Hepatocyte (in vitro differentiated cells): ENCODE measurements around the gene KCNQ1. TPM values are rescaled to one million over a fixed set of nuclear protein-coding genes. Genes with fewer than 3 reads are reported as not detected.

ENCODE experiments used
- DNase-seq: peaks from one replicate; pipeline ENCODE4 v3.0.0-alpha.2; 2016; ENCODE audit warnings: low spot score
- H2AFZ ChIP-seq: fragments of 200-600 bp; sonication (generic); 2 replicates; pipeline ENCODE4 v1.6.0; 2016; ENCODE audit warnings: antibody characterized with exemption, mild to moderate bottlenecking
- H3K27ac ChIP-seq: fragments of 200-600 bp; sonication (generic); 2 replicates; pipeline ENCODE4 v1.5.1; 2016; ENCODE audit warnings: mild to moderate bottlenecking
- H3K27me3 ChIP-seq: fragments of 200-600 bp; sonication (generic); 2 replicates; pipeline ENCODE4 v1.6.1; 2016
- H3K36me3 ChIP-seq: fragments of 200-600 bp; sonication (generic); replicated peaks from 2 replicates; pipeline ENCODE4 v1.5.1; 2016; ENCODE audit warnings: low read depth; ENCODE audit not compliant: insufficient read depth
- H3K4me1 ChIP-seq: fragments of 200-600 bp; sonication (generic); 2 replicates; pipeline ENCODE4 v1.5.1; 2016; ENCODE audit warnings: mild to moderate bottlenecking, moderate library complexity; ENCODE audit not compliant: insufficient read depth
- H3K4me2 ChIP-seq: fragments of 200-600 bp; sonication (generic); 2 replicates; pipeline ENCODE4 v1.6.0; 2016
- H3K4me3 ChIP-seq: fragments of 200-600 bp; sonication (generic); 2 replicates; pipeline ENCODE4 v1.5.1; 2016; ENCODE audit warnings: mild to moderate bottlenecking
- H3K79me2 ChIP-seq: fragments of 200-600 bp; sonication (generic); 2 replicates; pipeline ENCODE4 v1.6.0; 2017; ENCODE audit warnings: mild to moderate bottlenecking
- H3K9me2 ChIP-seq: fragments of 200-600 bp; sonication (generic); replicated peaks from 2 replicates; pipeline ENCODE4 v1.6.0; 2017; ENCODE audit warnings: mild to moderate bottlenecking; ENCODE audit not compliant: insufficient read depth
- H3K9me3 ChIP-seq: fragments of 200-600 bp; sonication (generic); 2 replicates; pipeline ENCODE4 v1.5.1; 2016; ENCODE audit warnings: low read depth, mild to moderate bottlenecking
- H4K20me1 ChIP-seq: fragments of 200-600 bp; sonication (generic); 2 replicates; pipeline ENCODE4 v1.6.0; 2016; ENCODE audit warnings: mild to moderate bottlenecking; ENCODE audit not compliant: insufficient read depth, poor library complexity, severe bottlenecking
- EZH2 ChIP-seq: fragments of 200-600 bp; sonication (generic); IDR thresholded peaks from 2 replicates; pipeline ENCODE4 v1.6.1; 2016; ENCODE audit warnings: antibody characterized with exemption, mild to moderate bottlenecking, borderline replicate concordance
- EZH2phosphoT487 ChIP-seq: fragments of 200-600 bp; sonication (generic); IDR thresholded peaks from one replicate; pipeline ENCODE4 v1.6.1; 2018; ENCODE audit warnings: antibody characterized with exemption, mild to moderate bottlenecking, low read depth, moderate library complexity; ENCODE audit not compliant: unreplicated experiment, severe bottlenecking
- WGBS: methylation state at CpG from one replicate; pipeline ENCODE4 v1.1.6; 2016; ENCODE audit warnings: low lambda C conversion rate; ENCODE audit errors: missing lambda C conversion rate; 5-methylcytosine and 5-hydroxymethylcytosine counted together
- polyA plus RNA-seq: library from polyadenylated mRNA; unstranded; fragments of >200 nt; fragmentation: Nextera tagmentation; extraction: Ambion mirVana; gene quantifications from 2 replicates; pipeline ENCODE4 v1.2.1, GENCODE V29; 2016
- total RNA-seq: library from RNA; depleted of rRNA; stranded (reverse); fragments of >200 nt; gene quantifications from 2 replicates; pipeline ENCODE4 v1.2.3, GENCODE V29; 2014
- TF ChIP-seq, protein P1 (sequence below): fragments of 200-600 bp; sonication (generic); IDR thresholded peaks from 2 replicates; pipeline ENCODE4 v1.5.1; 2016; ENCODE audit warnings: antibody characterized with exemption, mild to moderate bottlenecking; ENCODE audit not compliant: poor library complexity

KCNQ1 gene
- total and polyA plus RNA-seq, 2 experiments from 2014 or later: 1.8 to 6.4 TPM

DNA sequence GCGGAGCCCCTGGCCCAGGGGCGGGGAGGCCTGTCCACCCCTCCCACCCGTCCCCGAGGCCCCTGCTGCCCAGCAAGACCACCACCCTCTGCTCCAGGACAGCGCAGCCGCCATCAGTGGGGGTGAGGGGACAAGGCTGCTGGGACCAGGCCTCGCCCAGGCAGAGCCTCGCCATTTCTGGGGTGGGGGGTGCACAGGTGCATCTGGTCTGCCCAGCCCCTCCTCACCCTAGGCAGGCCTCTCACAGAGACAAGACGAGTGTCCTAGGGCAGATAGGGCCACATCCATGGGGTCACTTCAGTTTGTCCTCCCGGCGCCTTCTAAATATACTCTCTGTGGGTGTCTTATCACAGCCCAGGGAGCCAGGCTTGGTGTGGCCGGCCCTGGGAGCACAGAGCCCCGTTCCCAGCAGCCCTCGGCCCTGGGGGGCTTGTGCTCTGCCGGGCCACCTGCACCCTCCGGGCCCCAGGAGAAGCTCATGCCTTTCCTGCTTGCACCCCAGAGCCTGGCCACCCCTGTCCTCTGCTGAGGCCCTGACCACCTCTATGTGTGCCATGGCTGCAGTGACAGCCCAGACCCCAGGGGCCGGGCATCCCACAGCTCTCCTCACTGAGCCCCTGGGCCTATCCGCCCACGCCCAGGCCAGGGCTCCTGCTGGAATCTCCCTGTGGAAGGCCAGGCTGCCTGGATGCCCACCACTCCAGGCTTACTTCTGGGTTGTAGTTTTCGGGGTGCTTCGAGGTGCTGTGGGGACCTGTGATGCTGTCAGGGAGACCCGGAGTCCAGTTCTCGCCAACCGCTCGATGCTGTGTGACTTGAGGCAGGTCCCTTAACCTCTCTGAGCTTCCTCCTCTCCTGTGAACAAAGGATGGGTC lies 70.8 kb downstream of the KCNQ1 start:
- H3K4me3 ChIP-seq: no peak overlapping the region
- no peak for TF ChIP-seq EZH2phosphoT487
- TF ChIP-seq, protein P1, sequence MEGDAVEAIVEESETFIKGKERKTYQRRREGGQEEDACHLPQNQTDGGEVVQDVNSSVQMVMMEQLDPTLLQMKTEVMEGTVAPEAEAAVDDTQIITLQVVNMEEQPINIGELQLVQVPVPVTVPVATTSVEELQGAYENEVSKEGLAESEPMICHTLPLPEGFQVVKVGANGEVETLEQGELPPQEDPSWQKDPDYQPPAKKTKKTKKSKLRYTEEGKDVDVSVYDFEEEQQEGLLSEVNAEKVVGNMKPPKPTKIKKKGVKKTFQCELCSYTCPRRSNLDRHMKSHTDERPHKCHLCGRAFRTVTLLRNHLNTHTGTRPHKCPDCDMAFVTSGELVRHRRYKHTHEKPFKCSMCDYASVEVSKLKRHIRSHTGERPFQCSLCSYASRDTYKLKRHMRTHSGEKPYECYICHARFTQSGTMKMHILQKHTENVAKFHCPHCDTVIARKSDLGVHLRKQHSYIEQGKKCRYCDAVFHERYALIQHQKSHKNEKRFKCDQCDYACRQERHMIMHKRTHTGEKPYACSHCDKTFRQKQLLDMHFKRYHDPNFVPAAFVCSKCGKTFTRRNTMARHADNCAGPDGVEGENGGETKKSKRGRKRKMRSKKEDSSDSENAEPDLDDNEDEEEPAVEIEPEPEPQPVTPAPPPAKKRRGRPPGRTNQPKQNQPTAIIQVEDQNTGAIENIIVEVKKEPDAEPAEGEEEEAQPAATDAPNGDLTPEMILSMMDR: no peak
- TF ChIP-seq EZH2: no peak
- WGBS: 95% methylated on average over 23 of the region's 25 CpGs

DNA sequence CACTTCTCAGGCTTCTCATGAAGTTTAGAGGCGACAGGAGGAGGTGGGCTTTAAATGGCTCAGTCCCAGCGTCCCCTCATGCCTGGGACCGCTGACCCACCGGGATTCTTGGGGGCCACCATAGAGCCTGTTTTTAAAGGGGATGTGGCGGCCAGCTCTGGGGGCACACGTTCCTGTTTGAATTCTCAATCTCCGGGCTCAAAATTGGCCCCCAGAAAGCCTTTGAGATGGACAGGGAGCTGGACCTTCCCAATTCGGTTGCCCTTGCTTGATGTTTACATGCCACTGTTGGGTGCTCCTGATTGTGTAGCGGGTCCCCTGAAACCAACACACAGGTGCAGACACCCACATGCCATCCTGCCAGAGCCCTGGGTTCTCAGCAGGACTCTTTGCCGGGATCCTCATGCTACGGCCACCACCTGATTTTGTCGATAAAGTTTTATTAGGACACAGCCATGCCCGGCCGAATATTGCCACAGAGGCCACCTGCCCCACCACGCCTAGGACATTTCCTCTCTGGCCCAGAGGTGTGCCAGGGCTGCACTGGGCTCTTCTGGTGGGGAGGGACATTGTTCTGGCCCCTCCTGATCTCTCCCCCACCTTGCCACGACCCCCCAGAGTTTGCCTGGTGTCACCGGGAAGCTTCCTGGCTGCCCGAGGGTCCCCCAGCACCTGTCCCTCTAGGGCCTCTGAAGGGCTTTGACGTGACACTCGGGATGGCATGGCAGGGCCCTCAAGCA lies 71.6 kb downstream of the KCNQ1 start:
- Histone ChIP-seq H4K20me1 (no peaks in the 10 kb centered on the region), H3K79me2 (no peaks in the 10 kb centered on the region), H3K27ac (no peak overlapping the region), H3K9me2 (no peaks in the 10 kb centered on the region), H3K9me3 (no peaks in the 10 kb centered on the region), H3K27me3 (no peaks in the 10 kb centered on the region), H2AFZ (no peak overlapping the region), H3K36me3 (no peaks in the 10 kb centered on the region), H3K4me1 (no peaks in the 10 kb centered on the region), H3K4me3 (no peak overlapping the region), H3K4me2 (no peak overlapping the region)
- DNase-seq: no peak
- WGBS: 90% methylated on average over 19 of the region's 20 CpGs
- TF ChIP-seq EZH2phosphoT487 (no peak), EZH2 (no peak)
- TF ChIP-seq, protein P1: no peak

More for the DNA sequence above, 70.8 kb downstream of the KCNQ1 start:
- H3K4me1 ChIP-seq: no peaks in the 10 kb centered on the region
- H3K27me3 ChIP-seq: no peaks in the 10 kb centered on the region
- H3K4me2 ChIP-seq: no peak overlapping the region
- no peak overlapping the region for H3K27ac ChIP-seq
- no peaks in the 10 kb centered on the region for H3K36me3 ChIP-seq
- H4K20me1 ChIP-seq: no peaks in the 10 kb centered on the region
- H3K9me2 ChIP-seq: no peaks in the 10 kb centered on the region
- no peaks in the 10 kb centered on the region for H3K79me2 ChIP-seq
- no peak overlapping the region for H2AFZ ChIP-seq
- H3K9me3 ChIP-seq: no peaks in the 10 kb centered on the region
- DNase-seq: no peak

DNA sequence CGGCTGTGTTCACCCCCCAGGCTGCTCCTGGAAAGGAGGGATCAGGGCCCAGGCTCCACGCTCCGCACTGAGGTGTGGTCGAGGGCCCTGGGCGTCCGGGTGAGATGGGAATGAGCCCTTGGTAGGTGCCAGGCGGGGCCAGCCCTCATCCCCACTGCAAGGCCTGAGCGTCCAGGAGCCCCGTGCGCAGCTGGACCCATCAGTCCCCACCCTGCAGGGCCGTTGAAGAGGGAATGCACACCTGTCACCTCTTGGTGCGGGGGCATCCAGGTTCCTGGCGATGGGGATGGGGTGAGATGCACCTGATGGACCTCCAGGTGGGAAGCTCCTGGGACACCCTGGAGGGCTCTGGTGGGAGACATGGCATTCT lies 72.2 kb downstream of the KCNQ1 start:
- WGBS: 90% methylated on average over 9 of the region's 13 CpGs
- H3K27ac ChIP-seq: no peak overlapping the region
- H3K9me3 ChIP-seq: no peaks in the 10 kb centered on the region
- no peak overlapping the region for H3K4me3 ChIP-seq
- no peak overlapping the region for H3K4me2 ChIP-seq
- no peak overlapping the region for H2AFZ ChIP-seq
- H3K9me2 ChIP-seq: no peaks in the 10 kb centered on the region
- H3K27me3 ChIP-seq: no peaks in the 10 kb centered on the region
- H4K20me1 ChIP-seq: no peaks in the 10 kb centered on the region
- H3K4me1 ChIP-seq: no peaks in the 10 kb centered on the region
- no peak for TF ChIP-seq EZH2
- no peak for TF ChIP-seq EZH2phosphoT487
- TF ChIP-seq, protein P1: no peak
- H3K79me2 ChIP-seq: no peaks in the 10 kb centered on the region
- H3K36me3 ChIP-seq: no peaks in the 10 kb centered on the region
- DNase-seq: no peak
